ENCODE measurements around the gene H2AZ2. TPM values are rescaled to one million over a fixed set of nuclear protein-coding genes. Genes with fewer than 3 reads are reported as not detected.
"Not testable (repeated sequence)": the region's sequence is repeated elsewhere in the genome, so short reads cannot be mapped to it uniquely, and the experiment has no call there.

The H2AZ2 gene
- total RNA-seq, 2 donors from 2014 or later, result 46.5 to 59.9 TPM

DNA sequence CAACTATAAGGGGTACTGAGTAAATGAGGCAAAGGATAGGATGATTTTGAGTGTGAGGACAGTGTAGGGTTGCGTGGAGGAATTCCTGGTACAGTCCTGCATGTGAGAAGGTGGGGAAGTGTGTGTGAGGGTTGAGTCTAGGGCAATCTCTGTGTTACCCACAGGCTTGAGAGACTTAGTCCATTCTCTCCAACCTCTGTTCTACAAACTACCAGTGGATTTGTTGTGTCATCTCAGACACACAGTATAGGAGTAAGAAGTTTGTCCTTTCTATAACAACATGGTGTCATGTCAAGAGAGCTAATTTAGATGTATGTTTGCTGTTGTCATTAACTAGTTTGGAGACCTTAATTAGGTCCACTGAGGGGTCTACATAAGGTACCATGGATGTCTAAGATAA is 24.9 kb upstream of the H2AZ2 start:
- Histone ChIP-seq H3K4me3 (no peak overlapping the region), H3K9me3 (no peaks in the 10 kb centered on the region), H3K36me3 (replicated peaks in 1 of 2; ENCODE audit: insufficient read depth in 1 of 2, low read depth in 2 of 2) (no peaks in the 10 kb centered on the region), H3K4me1 (no peaks in the 10 kb centered on the region), H3K27me3 (no peaks in the 10 kb centered on the region), H3K27ac (no peak overlapping the region)
- ATAC-seq (no peak), DNase-seq (no peak)
- no peak for TF ChIP-seq POLR2A (IDR thresholded peaks at IDR 0.05)
- TF ChIP-seq, protein P1, sequence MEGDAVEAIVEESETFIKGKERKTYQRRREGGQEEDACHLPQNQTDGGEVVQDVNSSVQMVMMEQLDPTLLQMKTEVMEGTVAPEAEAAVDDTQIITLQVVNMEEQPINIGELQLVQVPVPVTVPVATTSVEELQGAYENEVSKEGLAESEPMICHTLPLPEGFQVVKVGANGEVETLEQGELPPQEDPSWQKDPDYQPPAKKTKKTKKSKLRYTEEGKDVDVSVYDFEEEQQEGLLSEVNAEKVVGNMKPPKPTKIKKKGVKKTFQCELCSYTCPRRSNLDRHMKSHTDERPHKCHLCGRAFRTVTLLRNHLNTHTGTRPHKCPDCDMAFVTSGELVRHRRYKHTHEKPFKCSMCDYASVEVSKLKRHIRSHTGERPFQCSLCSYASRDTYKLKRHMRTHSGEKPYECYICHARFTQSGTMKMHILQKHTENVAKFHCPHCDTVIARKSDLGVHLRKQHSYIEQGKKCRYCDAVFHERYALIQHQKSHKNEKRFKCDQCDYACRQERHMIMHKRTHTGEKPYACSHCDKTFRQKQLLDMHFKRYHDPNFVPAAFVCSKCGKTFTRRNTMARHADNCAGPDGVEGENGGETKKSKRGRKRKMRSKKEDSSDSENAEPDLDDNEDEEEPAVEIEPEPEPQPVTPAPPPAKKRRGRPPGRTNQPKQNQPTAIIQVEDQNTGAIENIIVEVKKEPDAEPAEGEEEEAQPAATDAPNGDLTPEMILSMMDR (IDR thresholded peaks at IDR 0.05), result no peak
- WGBS, 2 donors, result 97 to 100% methylated on average over 1 of the region's 1 CpG
- intact Hi-C loops (cut with DNase I), result no loop called here

DNA sequence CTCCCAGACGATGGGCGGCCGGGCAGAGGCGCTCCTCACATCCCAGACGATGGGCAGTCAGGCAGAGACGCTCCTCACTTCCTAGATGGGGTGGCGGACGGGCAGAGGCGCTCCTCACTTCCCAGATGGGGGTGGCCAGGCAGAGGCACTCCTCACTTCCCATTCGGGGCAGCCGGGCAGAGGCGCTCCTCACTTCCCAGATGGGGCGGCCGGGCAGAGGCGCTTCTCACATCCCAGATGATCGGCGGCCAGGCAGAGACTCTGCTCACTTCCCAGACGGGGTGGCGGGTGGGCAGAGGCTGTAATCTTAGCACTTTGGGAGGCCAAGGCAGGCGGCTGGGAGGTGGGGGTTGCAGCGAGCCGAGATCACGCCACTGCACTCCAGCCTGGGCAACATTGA is 24.0 kb upstream of the H2AZ2 start:
- H3K9me3 ChIP-seq; H3K27ac ChIP-seq; DNase-seq; H3K4me1 ChIP-seq; H3K27me3 ChIP-seq; ATAC-seq; intact Hi-C loops (cut with DNase I); H3K4me3 ChIP-seq; H3K36me3 ChIP-seq (replicated peaks in 1 of 2; ENCODE audit: insufficient read depth in 1 of 2, low read depth in 2 of 2): not testable (repeated sequence)
- 93 to 97% methylated on average over 3 to 14 of the region's 23 CpGs for WGBS, 2 donors

DNA sequence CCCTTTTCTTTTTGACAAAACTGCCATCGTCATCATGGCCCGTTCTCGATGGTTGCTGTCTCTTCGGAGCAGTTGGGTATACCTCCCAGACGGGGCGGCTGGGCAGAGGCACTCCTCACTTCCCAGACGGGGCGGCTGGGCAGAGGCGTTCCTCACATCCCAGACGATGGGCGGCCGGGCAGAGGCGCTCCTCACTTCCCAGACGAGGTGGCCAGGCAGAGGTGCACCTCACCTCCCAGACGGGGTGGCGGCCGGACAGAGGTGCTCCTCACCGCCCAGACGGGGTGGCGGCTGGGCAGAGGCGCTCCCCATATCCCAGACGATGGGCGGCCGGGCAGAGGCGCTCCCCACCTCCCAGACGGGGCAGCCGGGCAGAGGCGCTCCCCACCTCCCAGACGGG is 22.9 kb upstream of the H2AZ2 start:
- WGBS, 2 donors, result 84 to 93% methylated on average over 14 to 25 of the region's 29 CpGs

DNA sequence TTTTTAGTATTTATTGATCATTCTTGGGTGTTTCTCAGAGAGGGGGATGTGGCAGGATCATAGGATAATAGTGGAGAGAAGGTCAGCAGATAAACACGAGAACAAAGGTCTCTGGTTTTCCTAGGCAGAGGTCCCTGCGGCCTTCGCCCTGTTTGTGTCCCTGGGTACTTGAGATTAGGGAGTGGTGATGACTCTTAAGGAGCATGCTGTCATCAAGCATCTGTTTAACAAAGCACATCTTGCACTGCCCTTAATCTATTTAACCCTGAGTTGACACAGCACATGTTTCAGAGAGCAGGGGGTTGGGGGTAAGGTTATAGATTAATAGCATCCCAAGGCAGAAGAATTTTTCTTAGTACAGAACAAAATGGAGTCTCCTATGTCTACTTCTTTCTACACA is 22.4 kb upstream of the H2AZ2 start:
- H3K27me3 ChIP-seq; H3K4me1 ChIP-seq; DNase-seq; H3K9me3 ChIP-seq; H3K27ac ChIP-seq; H3K4me3 ChIP-seq; H3K36me3 ChIP-seq (replicated peaks in 1 of 2; ENCODE audit: insufficient read depth in 1 of 2, low read depth in 2 of 2); ATAC-seq; intact Hi-C loops (cut with DNase I): not testable (repeated sequence)
- WGBS, 2 donors, result 81 to 84% methylated on average over 3 of the region's 3 CpGs

More for the DNA sequence above, 22.9 kb upstream of the H2AZ2 start:
- H3K9me3 ChIP-seq; H3K4me1 ChIP-seq; H3K4me3 ChIP-seq; H3K36me3 ChIP-seq (replicated peaks in 1 of 2; ENCODE audit: insufficient read depth in 1 of 2, low read depth in 2 of 2); DNase-seq; ATAC-seq; H3K27me3 ChIP-seq; intact Hi-C loops (cut with DNase I); H3K27ac ChIP-seq: not testable (repeated sequence)

DNA sequence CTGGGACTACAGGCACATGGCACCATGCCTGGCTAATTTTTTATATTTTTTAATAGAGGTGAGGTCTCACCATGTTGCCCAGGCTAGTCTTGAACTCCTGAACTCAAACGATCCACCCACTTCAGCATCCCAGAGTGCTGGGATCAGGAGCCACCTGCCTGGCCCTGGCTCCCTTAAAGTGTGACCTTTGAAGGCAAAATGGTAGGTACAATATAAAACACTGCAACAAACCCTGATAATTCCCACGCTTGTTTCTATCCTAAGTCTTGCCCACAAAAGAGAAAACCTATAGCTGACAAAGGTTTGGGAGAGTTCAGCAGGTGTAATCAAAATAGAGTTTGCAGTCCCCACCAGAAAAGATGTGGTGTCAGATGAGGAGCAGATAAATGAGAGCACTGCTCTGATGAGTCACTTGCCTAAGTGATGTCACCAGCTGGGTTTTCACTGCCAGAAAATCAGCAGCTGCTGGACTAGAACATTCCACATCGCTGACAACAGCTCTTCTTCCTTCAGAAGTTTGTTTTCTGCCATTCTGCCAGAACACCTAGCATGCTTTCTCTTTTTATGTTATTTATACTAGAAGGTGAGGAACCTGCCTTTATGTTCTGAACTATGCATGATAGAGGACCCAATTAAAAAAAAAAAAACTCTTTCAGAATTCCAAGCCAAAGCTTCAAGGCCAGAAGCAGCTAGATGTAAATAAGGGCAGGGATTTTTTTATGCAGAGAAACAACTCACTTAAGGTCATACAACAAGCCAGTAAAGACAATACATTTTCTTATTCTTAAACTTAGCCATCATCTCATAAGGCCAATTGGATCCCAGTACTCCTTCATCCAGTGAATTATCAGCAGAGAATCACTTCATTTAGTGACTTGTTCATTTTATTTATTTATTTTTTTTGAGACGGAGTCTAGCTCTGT is 19.4 kb upstream of the H2AZ2 start:
- no peaks in the 10 kb centered on the region for H3K27me3 ChIP-seq
- 39 to 51% methylated on average over 4 of the region's 4 CpGs for WGBS, 2 donors
- peak in 1 of 4 donors; percentile 42 for DNase-seq
- no peak overlapping the region for H3K4me3 ChIP-seq
- TF ChIP-seq, protein P1 (IDR thresholded peaks at IDR 0.05), result no peak
- TF ChIP-seq POLR2A (IDR thresholded peaks at IDR 0.05), result no peak
- intact Hi-C loops (cut with DNase I), result no loop called here
- H3K27ac ChIP-seq, result no peak overlapping the region
- peaks cover 5% of the 10 kb centered on the region for H3K4me1 ChIP-seq
- H3K9me3 ChIP-seq, result no peaks in the 10 kb centered on the region
- ATAC-seq, result peak; percentile 56
- H3K36me3 ChIP-seq (replicated peaks in 1 of 2; ENCODE audit: insufficient read depth in 1 of 2, low read depth in 2 of 2), result no peaks in the 10 kb centered on the region

DNA sequence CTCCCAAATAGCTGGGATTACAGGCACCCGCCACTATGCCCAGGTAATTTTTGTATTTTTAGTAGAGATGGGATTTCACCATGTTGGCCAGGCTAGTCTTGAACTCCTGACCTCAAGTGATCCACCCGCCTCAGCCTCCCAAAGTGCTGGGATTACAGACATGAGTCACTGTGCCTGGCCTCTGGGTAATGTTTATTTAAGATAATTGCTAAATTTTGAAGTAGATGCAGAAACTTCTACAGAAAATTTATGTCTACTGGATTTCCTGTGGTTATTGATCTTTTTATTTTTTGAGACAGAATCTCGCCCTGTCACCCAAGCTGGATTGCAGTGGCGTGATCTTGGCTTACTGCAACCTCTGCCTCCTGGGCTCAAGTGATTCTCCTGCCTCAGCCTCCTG is 14.1 kb upstream of the H2AZ2 start:
- H3K9me3 ChIP-seq; DNase-seq; H3K4me3 ChIP-seq; H3K4me1 ChIP-seq; ATAC-seq; intact Hi-C loops (cut with DNase I); H3K36me3 ChIP-seq (replicated peaks in 1 of 2; ENCODE audit: insufficient read depth in 1 of 2, low read depth in 2 of 2); H3K27me3 ChIP-seq; H3K27ac ChIP-seq: not testable (repeated sequence)
- 79 to 82% methylated on average over 4 of the region's 4 CpGs for WGBS, 2 donors

All from body of pancreas (tissue), 4 donors.